A172 (cell line): Measurements from ENCODE around the gene ZGLP1. TPM values are rescaled to one million over a fixed set of nuclear protein-coding genes. Genes with fewer than 3 reads are reported as not detected.
A peak's percentile ranks its signal among the peaks of the same experiment; 100 is the strongest.
"Not testable (repeated sequence)": the region's sequence is repeated elsewhere in the genome, so short reads cannot be mapped to it uniquely, and the experiment has no call there.

Source experiments
- DNase-seq: peaks from one replicate; pipeline ENCODE4 v3.0.0-alpha.2; 2015; ENCODE audit warnings: low spot score
- total RNA-seq: library from RNA; depleted of rRNA; stranded (reverse); fragments of >200 nt; shearing (Covaris generic); gene quantifications from 2 replicates; pipeline ENCODE4 v1.2.3, GENCODE V29; 2014

ZGLP1 gene
- total RNA-seq, 1 experiment from 2014 or later = 1.5 TPM

DNA sequence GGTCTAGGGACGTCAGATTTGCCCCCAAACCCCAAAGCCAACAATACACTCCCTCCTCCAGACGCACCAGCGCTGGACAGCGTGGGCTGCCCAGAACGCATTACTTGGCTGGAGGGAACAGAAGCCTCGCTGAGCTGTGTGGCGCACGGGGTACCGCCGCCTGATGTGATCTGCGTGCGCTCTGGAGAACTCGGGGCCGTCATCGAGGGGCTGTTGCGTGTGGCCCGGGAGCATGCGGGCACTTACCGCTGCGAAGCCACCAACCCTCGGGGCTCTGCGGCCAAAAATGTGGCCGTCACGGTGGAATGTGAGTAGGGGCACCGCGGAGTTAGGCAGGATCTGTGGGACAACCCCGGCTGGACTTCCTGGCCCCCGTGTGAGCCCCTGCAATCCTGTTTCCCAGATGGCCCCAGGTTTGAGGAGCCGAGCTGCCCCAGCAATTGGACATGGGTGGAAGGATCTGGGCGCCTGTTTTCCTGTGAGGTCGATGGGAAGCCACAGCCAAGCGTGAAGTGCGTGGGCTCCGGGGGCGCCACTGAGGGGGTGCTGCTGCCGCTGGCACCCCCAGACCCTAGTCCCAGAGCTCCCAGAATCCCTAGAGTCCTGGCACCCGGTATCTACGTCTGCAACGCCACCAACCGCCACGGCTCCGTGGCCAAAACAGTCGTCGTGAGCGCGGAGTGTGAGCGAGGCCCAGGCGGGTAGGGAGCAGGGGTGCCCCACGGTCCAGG lies 15.8 kb downstream of the ZGLP1 start:
- DNase-seq = no peak

- DNase-seq = no peak
Observed at GRCh38 chr19:10292789-10293636, 16.6 kb downstream of the ZGLP1 start.

DNA sequence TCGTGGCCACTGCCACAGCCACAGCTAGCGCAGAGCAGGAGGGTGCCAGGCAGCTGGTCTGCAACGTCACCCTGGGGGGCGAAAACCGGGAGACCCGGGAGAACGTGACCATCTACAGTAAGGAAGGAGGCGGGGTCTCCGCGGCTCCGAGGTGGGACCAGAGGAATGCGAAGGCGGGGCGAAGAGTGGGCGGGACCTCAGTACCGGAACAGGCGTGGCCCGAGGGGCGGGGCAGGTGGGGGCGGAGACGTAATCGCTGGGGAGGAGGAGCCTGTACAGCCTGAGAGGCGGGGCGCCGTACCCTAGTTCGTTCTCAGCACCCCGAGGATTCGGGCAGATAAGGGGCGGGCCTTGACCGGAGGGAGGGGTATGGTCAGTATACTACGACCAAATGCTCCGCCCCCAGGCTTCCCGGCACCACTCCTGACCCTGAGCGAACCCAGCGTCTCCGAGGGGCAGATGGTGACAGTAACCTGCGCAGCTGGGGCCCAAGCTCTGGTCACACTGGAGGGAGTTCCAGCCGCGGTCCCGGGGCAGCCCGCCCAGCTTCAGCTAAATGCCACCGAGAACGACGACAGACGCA lies 17.3 kb downstream of the ZGLP1 start:
- DNase-seq = peak; percentile 33

GRCh38 chr19:10291554-10292205 lies 17.9 kb downstream of the ZGLP1 start:
- no peak for DNase-seq

- peak; percentile 33 for DNase-seq
Observed at GRCh38 chr19:10290876-10291553, 18.6 kb downstream of the ZGLP1 start.

- no peak for DNase-seq
Observed at GRCh38 chr19:10290357-10290875, 19.2 kb downstream of the ZGLP1 start.

DNA sequence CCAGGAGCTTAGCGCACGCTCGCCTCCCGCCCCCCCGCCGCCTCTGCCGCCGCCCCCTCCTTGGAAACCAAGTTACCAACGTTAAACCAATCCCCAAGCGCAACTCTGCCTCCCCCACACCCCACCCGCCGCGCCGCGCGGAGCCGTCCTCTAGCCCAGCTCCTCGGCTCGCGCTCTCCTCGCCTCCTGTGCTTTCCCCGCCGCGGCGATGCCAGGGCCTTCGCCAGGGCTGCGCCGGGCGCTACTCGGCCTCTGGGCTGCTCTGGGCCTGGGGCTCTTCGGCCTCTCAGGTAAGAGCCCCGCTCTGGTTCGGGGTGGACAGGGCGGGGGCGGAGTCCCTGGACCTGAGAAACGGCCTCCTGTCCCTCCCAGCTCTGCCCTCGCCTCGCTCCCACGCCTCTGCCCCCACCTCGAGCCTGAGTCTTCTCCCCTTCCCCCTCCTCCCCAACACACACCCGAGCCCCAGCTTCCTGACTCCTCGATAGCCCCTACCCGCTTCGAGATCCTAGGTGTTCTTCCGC lies 19.7 kb downstream of the ZGLP1 start, which contains the start of gene ICAM5:
ICAM5 (plus strand) TSS at position 117 of the 521 bp plus-strand sequence; CDS start at position 209, 92 bp downstream.
- DNase-seq = no peak

GRCh38 chr19:10289167-10289835 lies 20.3 kb downstream of the ZGLP1 start:
- DNase-seq = no peak

GRCh38 chr19:10288662-10289166 lies 20.9 kb downstream of the ZGLP1 start:
- no peak for DNase-seq

DNA sequence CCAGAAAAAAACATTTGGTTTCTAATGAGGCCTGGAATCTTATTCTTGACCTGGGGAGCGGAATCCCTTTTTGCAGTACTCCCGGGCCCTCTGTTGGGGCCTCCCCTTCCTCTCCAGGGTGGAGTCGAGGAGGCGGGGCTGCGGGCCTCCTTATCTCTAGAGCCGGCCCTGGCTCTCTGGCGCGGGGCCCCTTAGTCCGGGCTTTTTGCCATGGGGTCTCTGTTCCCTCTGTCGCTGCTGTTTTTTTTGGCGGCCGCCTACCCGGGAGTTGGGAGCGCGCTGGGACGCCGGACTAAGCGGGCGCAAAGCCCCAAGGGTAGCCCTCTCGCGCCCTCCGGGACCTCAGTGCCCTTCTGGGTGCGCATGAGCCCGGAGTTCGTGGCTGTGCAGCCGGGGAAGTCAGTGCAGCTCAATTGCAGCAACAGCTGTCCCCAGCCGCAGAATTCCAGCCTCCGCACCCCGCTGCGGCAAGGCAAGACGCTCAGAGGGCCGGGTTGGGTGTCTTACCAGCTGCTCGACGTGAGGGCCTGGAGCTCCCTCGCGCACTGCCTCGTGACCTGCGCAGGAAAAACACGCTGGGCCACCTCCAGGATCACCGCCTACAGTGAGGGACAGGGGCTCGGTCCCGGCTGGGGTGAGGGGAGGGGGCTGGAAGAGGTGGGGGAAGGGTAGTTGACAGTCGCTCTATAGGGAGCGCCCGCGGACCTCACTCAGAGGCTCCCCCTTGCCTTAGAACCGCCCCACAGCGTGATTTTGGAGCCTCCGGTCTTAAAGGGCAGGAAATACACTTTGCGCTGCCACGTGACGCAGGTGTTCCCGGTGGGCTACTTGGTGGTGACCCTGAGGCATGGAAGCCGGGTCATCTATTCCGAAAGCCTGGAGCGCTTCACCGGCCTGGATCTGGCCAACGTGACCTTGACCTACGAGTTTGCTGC lies 22.5 kb downstream of the ZGLP1 start, which contains the start of gene ICAM4:
ICAM4 (plus strand) TSS at position 153 of the 935 bp plus-strand sequence; CDS start at position 211, 58 bp downstream.
- DNase-seq = no peak

GRCh38 chr19:10285393-10285792 lies 24.2 kb downstream of the ZGLP1 start:
- DNase-seq = no peak

DNA sequence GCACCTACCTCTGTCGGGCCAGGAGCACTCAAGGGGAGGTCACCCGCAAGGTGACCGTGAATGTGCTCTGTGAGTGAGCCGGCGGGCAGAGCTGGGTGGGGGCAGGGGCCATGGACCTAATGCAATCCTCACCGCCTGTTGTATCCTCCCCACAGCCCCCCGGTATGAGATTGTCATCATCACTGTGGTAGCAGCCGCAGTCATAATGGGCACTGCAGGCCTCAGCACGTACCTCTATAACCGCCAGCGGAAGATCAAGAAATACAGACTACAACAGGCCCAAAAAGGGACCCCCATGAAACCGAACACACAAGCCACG lies 24.7 kb downstream of the ZGLP1 start:
- DNase-seq = no peak

DNA sequence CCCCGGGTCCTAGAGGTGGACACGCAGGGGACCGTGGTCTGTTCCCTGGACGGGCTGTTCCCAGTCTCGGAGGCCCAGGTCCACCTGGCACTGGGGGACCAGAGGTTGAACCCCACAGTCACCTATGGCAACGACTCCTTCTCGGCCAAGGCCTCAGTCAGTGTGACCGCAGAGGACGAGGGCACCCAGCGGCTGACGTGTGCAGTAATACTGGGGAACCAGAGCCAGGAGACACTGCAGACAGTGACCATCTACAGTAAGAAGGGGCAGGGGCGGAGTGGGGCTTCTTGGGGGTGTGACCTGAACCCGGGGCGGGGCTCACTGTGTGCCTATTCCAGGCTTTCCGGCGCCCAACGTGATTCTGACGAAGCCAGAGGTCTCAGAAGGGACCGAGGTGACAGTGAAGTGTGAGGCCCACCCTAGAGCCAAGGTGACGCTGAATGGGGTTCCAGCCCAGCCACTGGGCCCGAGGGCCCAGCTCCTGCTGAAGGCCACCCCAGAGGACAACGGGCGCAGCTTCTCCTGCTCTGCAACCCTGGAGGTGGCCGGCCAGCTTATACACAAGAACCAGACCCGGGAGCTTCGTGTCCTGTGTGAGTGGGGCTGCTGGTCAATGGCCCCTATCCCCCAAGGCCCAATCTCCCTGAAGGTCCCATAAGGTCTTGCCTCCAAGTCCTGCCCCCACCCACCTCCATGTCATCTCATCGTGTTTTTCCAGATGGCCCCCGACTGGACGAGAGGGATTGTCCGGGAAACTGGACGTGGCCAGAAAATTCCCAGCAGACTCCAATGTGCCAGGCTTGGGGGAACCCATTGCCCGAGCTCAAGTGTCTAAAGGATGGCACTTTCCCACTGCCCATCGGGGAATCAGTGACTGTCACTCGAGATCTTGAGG lies 25.3 kb downstream of the ZGLP1 start:
- no peak for DNase-seq

- DNase-seq = peak; percentile 33
Observed at GRCh38 chr19:10283301-10284064, 26.1 kb downstream of the ZGLP1 start.

- not testable (repeated sequence) for DNase-seq
Observed at GRCh38 chr19:10282043-10282442, 27.6 kb downstream of the ZGLP1 start.

DNA sequence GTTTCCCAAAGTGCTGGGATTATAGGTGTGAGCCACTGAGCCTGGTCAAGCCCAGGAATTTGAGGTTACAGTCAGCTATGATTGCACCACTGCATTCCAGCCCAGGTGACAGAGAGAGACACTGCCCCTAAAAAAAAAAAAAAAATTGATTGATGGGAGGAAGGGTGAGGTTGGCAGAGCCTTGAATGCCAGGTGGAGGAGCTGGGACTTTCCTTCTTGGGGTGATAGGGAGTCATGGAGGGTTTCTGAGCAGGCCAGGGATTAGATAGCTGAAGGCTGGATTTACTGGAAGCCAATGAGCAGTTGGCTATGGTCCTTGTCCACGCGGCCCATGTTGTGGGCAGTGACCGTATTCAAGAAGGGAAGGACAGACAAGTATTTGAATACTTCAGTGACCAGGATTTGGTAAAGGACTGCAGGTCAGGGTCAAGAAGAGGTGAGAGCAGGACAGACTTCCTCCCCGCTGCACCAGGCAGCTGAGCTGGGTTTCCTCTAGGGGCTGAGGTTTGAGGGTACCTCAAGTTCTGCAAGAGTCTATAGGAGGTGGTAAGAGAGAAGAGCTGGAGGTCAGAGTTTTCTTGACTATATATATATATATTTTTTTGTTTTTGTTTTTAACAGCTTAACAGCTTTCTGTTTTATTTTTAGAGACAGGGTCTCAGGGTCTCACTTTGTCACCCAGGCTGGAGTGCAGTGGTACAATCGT lies 29.7 kb downstream of the ZGLP1 start:
- no peak for DNase-seq

GRCh38 chr19:10278935-10279334 lies 30.7 kb downstream of the ZGLP1 start:
- no peak for DNase-seq
